NCI-H446 treated with DMSO at 0.1 percent for 48 hours (cell line): ENCODE data around the gene SMYD3.
"Not testable (repeated sequence)": the region's sequence is repeated elsewhere in the genome, so short reads cannot be mapped to it uniquely, and the experiment has no call there.

Experiments used
- DNase-seq: peaks from one replicate; lab custom pipeline; 2025; lab: John Stamatoyannopoulos, UW

SMYD3 gene

DNA sequence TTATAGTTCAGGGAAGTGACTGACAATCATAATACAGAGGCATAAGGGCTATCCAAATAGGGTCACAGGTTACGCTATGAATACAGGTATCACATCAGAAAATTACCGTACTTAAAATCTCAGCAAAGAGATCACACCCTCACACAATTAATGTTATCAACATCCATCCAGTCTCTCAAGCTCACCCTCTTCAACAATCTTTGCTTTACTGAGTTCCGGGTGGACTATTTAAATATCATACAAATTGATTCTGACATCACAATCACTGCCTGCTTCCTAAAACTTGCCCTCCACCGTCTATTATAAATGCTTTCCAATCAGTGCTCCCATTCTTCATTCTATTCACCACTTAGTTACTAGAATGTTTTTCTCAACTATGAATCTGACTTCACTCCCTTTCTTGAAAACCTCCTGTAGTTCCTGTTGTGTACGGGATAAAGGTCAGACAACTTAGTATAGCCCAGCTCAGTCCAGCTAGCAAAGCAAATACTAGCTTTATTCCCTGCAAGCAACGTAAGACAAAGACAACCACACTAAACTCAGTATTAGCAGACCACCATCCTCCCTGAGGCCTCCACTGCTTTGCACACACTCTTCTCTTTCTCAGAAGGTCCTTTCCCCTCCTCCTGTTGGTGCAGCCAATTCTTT, 398.7 kb downstream of the SMYD3 start:
- DNase-seq = no peak

DNA sequence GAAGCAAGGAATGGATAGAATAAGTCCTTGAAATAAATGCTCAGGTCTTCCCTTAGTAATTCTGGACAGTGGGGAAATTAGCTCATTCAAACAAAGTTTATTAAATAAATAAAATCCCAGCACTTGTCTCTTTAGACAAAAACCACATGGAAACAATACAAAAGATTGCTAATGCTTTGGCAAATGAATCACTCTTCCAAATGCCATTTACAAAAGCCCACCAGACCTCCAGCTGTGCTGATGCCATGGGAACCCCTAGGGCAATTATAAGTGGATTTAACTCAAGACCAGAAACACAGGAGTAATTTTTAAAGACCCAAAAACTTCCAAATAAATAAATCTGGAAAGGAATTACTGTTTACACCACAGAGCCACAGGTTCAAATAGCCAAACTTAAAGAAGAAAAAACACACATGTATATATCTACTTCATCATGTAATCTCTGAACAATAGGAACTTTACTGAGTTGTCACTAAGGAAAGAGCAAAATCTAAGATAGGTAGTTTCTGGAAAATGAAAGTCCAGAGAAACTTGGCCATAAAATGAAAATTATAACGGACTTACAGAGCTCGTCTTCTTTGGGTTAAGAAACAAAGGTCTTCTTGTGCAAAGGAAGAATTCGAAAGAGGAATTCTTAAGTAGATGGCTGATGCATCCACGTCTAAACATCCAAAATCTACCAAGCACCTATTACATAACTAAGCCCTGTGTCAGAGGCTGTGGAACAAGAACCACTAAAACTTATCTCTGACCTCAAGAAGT, 399.4 kb downstream of the SMYD3 start:
- no peak for DNase-seq

DNA sequence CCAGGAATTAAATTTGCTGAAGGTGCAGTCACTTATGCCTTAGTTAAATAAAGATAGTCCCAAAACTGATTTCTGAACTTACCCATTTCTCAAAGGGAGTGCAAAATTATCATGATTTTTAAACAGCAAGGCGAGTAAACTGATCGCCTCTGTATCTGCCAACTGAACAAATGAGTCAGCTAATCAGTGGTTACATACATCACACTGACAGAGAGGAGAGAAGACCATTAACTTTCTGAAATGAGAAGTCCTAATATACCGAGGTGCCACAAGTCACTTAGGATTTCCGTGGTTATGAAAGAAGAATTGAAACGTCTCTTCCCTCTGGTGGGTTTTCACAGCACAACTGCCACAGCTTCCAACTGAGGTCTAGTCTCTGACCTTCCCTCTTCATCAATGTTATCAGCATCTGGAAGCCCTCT, 400.7 kb downstream of the SMYD3 start:
- no peak for DNase-seq

DNA sequence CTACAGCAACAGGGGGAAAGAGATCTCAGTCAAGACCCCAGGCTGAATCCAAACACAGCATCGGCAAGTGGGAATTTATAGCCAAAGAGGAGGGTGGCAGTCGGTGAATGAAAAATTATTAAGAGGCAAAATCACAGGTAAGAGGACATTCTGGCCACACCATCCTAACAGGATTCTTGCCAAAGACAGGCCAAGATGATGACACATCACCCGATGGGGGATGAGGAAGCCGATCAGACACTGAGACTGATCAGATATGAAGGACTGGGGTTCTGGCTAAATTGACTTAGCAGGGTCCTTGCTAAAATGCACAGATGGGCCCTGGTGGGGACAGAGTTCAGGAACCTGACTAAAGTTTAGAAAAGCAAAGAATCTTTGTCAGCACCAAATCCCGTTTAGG, 402.2 kb downstream of the SMYD3 start:
- no peak for DNase-seq

DNA sequence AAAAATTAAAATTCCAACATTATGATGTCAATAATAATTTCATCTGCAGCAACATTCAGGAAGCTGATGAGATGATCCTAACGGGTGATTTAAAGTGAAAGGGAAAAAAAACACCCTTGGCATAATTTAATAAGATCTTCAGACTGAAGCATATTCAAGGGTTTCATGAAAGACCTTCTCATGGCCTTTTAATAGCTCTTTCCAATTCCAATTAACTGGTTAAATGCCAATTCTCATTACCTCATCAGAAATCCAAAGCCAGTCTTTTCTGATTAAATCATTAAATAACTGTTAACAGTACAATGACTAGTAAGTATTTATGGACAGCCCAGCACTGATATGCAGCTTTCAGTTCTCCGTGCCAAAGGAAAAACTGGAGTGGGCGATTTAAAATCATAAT, 407.5 kb downstream of the SMYD3 start:
- no peak for DNase-seq

DNA sequence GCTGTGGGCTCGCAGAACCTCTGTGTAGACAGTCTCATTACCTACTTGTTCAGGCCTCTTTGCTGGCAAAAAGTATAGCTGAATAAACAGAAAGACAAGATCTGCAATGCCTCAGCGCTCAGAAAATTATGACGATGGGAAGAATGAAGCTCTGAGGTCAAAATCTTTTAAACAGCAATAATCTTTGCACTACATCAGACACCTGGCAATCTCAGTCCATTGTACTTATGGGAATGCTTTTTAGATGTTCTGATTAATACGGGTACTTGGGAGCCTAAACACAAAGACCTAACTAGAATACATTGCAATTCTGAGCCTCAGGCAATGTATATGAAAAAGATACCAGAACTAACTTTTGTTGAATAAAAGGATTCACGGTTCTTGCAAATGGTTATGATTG, 410.7 kb downstream of the SMYD3 start:
- DNase-seq = no peak

DNA sequence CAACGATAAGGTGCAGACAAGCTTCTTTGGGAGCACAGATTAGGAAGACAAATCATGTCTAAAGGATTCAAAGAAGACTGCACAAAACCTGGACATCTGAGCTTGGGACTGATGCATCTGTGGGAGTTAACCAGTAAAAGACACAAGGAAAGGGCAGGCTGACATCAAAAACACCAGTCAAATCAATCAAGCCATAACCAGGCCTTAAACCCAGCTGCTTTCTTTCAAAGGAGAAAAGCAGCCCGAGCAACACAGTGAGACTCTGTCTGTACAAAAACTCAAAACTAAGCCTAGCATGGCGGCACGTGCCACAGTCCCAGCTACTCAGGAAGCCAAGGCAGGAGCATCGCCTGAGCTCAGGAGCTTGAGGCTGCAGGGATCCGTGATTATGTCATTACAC, 411.6 kb downstream of the SMYD3 start:
- DNase-seq = no peak

DNA sequence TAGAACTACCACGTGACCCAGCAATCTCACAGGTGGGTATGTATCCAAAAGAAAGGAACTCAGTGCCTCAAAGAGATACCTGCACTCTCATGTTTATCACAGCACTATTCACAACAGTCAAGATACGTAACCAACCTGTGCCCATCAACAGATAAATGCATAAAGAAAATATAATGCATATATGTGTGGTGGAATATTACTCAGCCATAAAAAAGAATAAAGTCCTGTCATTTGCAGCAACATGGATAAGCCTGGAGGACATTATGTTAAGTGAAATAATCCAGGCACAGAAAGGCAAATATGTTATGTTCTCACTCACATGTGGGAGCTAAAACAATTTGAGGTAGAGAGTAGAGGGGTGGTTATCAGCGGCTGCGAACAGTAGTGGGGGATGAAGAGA, 413.8 kb downstream of the SMYD3 start:
- DNase-seq = no peak

DNA sequence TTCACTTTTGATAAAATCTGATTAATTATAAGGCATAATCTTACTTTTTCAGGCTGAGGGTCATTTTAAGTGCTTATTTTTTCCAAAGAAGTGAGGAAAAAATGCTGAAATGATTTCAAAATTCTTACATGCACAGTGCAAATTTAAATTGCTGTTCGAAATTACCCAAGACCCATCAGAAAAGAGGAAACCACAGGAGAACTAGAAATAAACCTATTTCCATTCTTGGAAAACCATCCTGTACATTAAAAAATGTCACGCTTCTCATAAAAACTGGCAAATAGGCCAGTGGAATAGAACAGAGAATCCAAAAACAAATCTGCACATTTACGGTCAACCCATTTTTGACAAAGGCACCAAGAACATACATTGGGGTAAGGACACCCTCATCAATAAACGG, 414.9 kb downstream of the SMYD3 start:
- no peak for DNase-seq

DNA sequence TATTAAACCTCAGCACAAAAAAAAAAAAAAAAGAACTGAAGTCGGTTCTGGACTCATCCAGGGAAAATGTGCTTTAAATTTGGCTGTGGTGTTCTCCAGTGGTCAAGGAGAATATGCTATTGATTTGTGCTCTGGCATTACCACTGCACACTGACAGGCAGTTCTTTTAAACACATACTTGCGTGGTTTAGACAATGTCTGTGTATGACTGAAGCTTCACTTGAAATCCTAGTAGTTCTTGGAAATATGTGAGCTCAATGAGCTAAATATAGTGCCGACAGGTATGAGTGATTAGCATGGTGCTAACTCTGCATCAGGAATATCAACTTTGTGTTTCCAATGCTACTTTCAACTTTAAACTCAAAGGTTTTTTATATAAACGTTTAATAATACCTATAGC, 415.6 kb downstream of the SMYD3 start:
- no peak for DNase-seq

DNA sequence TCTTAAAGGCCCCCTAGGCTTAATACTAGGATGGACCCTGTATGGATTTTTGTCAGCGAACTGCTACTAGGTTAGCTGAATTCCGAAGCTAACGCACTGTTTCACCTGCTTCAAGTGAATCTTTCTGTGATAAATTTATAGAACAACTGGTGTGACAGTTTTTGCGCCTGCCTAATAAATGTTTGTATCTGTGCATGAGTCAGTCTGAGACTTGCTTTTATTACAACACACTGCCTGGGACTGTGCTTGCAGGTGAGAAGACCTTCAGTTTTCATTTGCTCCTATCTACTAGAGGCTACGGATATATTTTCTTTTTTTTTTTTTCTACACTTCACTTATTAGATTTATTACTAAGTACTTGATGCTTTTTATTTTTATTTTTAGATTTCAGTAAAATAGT, 420.9 kb downstream of the SMYD3 start:
- no peak for DNase-seq

DNA sequence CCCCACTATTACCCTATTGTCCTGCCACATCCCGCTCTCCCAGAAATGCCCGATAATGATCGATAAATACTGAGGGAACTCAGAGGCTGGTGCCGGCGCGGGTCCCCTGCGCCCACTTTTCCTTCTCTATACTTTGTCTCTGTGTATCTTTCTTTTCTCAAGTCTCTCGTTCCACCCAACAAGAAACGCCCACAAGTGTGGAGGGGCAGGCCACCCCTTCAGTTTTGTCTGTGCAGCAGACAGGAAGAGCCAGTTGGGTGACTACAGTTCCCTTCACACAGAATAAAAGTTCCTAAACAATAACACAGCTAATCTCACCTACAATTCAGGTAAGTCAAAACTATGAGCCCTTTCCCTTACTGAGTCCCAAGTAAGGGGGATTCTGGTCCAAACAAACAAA, 423.7 kb downstream of the SMYD3 start:
- no peak for DNase-seq

DNA sequence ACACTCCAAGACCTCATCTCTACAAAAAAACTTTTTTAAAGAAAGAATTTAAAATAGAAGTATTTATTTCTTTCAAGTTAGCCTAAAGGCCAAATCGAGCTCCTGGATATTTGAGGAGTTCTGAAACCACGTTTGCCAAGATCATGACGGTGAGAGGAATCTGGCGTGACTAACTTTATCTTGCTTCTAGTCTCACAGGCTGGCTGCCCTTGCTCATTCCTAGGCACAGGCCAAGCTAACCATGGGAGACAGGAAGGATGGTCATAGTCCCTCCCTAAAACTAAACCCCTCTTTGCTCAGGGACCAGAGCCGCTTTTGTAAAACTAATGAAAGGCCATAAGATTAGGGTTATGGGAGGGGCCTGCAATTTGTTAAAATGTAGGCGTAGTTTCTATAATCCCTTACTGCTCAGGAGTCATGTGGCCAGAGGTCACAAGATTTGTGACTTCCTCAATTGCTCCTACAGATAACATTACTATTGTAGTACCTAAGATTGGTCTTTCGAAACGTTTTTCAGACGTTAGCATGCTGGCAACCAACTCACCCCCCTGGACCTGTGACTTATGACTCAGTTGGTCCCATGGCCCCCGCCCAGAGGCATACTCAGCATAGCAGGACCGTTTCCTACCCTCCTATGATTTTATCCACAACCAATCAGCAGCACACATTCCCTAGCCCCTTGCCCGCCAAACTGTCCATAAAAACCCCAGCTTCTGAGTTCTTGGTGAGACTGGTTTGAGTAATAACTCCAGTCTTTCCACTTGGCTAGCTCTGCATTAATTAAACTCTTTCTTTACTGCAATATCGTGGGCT, 425.0 kb downstream of the SMYD3 start:
- DNase-seq = no peak

DNA sequence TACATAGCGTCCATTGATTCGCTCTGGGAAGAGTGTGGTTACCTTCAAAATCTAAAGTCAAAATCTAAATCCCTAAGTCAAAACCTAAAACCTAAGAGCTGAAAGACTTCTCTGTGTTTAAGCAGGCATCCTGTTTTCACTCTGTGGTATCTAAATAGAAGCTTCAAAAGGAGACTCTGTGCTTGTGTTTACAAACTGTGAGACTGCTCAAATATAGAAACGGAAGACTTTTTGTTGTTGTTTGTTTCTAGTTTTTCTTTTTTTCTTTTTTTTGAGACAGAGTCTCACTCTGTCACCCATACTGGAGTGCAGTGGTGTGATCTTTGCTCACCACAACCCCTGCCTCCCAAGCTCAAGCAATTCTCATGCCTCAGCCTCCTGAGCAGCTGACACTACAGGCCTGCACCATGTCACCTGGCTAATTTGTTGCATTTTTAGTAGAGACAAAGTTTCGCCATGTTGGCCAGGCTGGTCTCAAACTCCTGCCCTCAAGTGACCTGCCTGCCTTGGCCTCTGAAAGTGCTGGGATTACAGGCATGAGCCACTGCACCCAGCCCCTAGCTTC, 425.9 kb downstream of the SMYD3 start:
- no peak for DNase-seq

DNA sequence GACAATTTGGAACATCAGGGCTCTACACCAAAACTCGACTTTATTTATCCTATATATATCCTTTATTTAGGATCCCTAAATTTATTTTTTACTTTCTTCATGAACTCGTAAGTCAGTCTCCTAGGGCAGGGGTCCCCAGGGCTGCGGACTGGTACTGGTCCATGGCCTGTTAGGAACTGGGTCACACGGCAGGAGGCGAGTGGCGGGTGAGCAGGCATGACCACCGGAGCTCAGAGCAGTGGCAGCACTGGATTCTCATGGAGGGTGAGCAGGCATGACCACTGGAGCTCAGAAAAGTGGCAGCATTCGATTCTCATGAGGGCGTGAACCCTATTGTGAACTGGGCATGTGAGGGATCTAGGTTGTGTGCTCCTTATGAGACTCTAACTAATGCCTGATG, 427.0 kb downstream of the SMYD3 start:
- DNase-seq = no peak

DNA sequence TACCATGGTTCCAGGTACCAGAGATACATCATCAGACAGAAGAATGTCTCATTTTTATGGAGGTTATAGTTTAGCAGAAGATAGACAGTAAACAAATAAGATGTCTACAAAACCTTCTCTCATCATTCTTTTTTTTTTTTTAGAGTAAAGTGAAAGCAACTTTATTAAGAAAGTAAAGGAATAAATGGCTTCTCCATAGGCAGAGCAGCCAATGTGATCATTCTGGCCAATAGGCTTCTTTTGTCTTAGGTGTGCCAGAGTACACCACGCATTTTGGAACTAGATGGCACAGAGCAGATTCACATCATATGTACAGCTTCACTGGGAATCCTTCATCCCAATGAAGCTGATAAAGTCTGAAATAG, 428.2 kb downstream of the SMYD3 start:
- no peak for DNase-seq

DNA sequence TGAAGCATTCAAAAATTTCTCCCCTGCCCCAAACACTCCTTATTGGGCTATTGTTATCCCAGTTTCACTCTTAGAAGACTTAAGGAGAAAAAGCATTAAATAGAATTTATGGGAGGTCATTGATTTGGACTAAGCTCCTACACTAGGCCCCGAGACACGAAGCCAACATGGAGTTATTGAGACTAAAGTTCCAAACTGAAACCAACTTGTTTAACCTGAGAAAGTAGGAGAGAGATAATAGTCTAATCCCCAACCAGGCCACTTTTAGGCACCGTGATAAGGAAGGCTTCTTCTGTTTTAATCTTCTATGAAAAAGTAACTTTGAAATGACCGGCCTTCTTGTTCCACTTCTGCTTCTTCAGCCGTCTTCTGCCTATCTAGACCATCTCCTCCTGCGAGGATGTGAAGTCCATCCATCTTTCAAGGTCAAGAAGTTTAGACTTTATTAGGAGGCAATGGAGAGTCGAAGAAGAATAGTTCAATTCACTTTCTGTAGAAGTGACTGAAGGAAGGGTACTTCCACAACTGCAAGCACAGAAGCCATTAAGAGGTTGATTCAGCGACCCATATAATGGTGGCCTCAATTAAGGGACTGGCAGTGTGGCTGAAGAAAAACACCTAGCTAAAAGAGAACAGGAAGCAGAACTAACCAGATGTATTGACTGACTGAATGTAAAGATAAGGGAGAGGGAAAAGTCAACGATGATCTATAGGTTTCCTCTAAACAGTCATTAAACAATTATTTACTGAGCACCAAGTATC, 428.8 kb downstream of the SMYD3 start:
- DNase-seq = no peak

DNA sequence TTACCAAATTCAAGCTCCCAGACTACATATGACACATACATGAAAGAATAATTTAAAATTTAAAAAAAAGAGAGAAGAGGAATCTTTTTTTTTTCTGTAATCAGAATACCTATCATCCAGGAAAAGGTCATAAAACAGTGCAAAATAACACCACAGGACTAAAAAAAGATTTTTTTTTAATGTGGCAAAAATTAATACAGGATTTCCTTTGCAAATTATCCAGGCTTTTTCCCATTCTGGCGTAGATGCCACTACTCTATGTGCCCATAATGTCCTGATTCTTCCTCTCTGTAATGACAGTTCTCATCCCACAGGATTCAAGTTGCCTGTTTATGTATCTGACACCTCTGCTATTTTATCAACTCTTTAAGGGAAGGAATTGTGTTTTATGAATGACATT, 429.6 kb downstream of the SMYD3 start:
- no peak for DNase-seq

DNA sequence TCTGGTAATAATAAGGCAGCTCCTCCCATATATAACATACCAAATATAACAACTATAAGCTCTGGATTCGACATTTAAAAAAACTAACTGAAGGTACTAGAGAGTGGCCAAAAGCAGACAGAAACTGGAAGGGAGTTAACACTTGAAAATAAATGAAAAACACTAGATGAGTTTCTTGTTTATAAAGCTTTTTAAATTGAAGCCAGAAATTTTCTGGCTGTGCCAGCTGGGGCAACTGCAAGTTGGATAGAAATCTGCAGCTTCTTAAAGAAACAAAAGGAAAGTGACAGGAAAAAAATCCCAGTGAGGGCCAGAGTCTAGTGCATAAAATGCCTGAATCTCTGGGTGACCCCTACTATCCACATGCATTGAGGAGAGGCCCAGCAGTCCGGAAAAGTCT, 432.7 kb downstream of the SMYD3 start:
- no peak for DNase-seq

DNA sequence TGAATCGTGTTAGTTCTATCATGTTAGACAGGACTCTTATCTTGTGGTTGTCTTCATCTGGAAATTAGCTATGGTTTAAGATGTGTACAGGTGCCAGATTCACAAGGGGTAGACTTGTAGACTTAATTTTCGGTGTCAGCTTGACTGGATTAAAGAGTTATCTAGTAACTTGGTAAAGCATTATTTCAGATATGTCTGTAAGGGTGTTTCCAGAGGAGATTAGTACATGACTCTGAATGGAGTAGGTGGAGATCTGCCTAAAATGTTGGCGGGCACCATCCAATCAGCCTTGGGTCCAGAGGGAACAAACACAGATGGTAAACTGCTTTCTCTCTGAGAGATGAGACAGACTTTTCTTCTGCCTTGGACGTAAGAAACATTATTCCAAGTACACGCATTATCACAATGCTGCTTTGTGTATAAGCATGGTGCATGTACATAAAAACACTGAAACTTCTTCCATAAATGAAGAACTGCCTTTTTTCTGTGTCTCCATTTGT, 434.6 kb downstream of the SMYD3 start:
- no peak for DNase-seq

DNA sequence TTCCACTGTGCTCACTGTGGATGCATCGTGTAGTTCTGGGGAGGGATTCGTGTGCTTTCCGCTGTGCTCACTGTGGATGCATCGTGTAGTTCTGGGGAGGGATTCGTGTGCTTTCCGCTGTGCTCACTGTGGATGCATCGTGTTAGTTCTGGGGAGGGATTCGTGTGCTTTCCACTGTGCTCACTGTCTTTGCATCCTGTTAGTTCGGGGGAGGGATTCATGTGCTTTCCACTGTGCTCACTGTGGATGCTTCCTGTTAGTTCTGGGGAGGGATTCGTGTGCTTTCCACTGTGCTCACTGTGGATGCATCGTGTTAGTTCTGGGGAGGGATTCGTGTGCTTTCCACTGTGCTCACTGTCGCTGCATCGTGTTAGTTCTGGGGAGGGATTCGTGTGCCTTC, 435.1 kb downstream of the SMYD3 start:
- not testable (repeated sequence) for DNase-seq

DNA sequence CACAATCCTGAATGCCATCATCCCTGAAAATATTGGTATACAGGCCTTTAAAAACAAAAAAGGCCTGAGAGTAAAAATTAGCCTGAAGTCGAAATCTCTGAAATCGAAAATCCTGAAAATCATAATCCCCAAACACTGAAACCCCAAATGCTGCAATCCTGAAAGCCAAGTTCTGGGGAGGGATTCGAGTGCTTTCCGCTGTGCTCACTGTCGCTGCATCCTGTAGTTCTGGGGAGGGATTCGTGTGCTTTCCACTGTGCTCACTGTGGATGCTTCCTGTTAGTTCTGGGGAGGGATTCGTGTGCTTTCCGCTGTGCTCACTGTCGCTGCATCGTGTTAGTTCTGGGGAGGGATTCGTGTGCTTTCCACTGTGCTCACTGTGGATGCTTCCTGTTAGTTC, 435.5 kb downstream of the SMYD3 start:
- not testable (repeated sequence) for DNase-seq
